GM06990 (cell line): ENCODE measurements around the gene TCF4.

Experiments
- DNase-seq: peaks from one replicate; pipeline ENCODE4 v3.0.0-alpha.2; 2011; ENCODE audit not compliant: insufficient read length; ENCODE audit errors: extremely low read depth
- H3K27me3 ChIP-seq: replicated peaks from 2 replicates; pipeline ENCODE4 v1.6.0; 2011; ENCODE audit warnings: low read length; ENCODE audit not compliant: control insufficient read depth, insufficient read depth
- H3K36me3 ChIP-seq: 2 replicates; pipeline ENCODE4 v1.5.1; 2011; ENCODE audit warnings: low read length; ENCODE audit not compliant: control insufficient read depth, insufficient read depth
- H3K4me3 ChIP-seq: replicated peaks from 2 replicates; pipeline ENCODE4 v1.5.1; 2011; ENCODE audit warnings: low read depth, mild to moderate bottlenecking, control low read depth, low read length
- TF ChIP-seq, protein P1 (sequence below): IDR thresholded peaks from 2 replicates; pipeline ENCODE4 v1.5.1; 2011; ENCODE audit warnings: low read length, control low read depth, mild to moderate bottlenecking, inconsistent platforms; ENCODE audit not compliant: insufficient read depth, poor library complexity, severe bottlenecking

Gene TCF4

DNA sequence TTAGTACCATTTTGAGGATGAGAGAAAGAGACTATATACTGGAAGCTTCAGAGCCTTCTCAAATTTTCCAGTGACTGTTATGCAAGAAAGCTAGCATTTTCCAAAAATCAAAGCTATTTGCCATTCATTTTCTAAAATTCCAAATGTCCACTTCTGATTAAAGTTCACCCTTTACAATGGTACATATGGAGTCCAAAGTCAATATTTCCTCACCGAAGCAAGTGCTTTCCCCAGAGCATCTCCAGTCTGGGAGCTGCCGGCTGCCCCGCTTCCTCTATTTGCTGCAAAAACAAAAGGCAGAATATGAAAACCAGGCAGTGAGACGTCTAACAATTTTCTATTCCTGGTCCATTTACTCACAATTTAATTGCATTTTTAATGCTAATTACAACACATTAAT lies 326.7 kb downstream of the TCF4 start:
- Histone ChIP-seq H3K27me3 (no peaks in the 10 kb centered on the region), H3K36me3 (peaks cover 20% of the 10 kb centered on the region), H3K4me3 (no peak overlapping the region)
- no peak for DNase-seq
- TF ChIP-seq, protein P1, sequence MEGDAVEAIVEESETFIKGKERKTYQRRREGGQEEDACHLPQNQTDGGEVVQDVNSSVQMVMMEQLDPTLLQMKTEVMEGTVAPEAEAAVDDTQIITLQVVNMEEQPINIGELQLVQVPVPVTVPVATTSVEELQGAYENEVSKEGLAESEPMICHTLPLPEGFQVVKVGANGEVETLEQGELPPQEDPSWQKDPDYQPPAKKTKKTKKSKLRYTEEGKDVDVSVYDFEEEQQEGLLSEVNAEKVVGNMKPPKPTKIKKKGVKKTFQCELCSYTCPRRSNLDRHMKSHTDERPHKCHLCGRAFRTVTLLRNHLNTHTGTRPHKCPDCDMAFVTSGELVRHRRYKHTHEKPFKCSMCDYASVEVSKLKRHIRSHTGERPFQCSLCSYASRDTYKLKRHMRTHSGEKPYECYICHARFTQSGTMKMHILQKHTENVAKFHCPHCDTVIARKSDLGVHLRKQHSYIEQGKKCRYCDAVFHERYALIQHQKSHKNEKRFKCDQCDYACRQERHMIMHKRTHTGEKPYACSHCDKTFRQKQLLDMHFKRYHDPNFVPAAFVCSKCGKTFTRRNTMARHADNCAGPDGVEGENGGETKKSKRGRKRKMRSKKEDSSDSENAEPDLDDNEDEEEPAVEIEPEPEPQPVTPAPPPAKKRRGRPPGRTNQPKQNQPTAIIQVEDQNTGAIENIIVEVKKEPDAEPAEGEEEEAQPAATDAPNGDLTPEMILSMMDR: no peak

DNA sequence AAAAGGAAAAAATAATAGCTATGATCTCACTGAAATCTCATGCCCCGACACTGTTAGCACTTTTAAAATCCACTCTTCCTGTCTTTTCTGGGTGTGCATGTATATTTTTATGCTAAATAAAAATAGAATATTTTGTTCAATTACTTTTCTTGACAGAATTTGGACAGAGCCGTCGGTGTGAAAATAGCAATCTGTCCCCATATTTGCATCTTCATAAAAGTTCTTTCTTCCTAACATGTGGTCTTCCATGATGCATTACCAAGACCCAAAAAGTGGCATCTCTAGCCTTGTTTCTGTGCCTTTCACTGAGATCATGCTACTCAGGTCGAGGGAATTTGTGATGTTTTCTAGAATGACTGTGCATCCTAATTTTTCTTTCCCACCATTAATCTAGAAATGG lies 329.9 kb downstream of the TCF4 start:
- Histone ChIP-seq H3K27me3 (no peaks in the 10 kb centered on the region), H3K4me3 (no peak overlapping the region), H3K36me3 (peaks cover 18% of the 10 kb centered on the region)
- no peak for DNase-seq
- TF ChIP-seq, protein P1: no peak

DNA sequence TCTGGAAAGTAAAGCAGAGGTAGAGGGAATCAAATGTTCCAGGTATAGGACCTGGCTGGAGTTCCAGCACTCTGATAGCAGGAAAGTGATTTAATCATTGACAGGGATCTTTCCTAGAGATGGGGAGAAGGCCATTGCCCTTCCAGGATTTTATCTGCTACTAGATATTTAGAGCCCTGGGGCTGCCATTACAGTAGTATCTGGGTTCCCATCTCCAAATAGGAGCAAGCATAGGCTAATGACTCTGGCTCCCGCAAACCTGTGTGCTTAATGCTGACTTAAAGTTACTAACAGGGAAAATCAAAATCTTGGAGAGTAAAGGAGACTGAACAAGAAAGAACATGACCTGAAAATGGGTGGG lies 331.1 kb downstream of the TCF4 start:
- H3K4me3 ChIP-seq: no peak overlapping the region
- H3K36me3 ChIP-seq: peaks cover 18% of the 10 kb centered on the region
- TF ChIP-seq, protein P1: no peak
- DNase-seq: no peak
- no peaks in the 10 kb centered on the region for H3K27me3 ChIP-seq

DNA sequence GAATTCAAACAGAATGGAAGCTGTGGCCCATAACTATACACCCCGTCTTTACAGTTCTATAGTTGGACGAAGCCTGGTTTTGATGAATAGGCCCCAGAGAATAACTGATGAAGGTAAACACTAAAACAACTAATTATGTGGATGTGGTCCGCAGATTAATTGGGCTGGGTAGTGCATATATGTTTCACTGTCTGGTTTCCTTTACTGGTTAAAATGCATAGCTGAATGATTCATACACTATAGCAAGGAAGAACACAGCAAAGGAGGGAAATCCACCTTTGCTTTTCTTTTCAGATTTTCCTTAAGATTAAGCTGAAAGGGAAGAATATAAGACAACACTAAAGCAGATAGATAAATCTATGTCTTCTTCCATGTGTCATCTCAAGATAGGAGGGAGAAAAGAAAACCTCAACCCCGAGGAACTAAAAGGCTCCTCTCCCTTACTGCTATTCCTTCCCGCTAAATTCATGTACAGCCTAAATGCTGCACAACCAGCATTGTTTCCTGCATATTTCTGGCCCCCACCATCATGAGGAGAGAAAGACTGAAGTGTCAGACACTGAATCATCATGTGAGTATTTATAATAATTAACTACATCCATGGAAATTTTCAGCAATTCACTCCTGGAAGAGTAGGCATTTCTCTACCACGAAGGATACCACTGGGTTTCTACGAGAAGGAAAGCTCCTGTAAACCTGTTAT lies 331.6 kb downstream of the TCF4 start:
- no peaks in the 10 kb centered on the region for H3K27me3 ChIP-seq
- TF ChIP-seq, protein P1: no peak
- H3K4me3 ChIP-seq: no peak overlapping the region
- H3K36me3 ChIP-seq: peaks cover 18% of the 10 kb centered on the region
- DNase-seq: no peak

DNA sequence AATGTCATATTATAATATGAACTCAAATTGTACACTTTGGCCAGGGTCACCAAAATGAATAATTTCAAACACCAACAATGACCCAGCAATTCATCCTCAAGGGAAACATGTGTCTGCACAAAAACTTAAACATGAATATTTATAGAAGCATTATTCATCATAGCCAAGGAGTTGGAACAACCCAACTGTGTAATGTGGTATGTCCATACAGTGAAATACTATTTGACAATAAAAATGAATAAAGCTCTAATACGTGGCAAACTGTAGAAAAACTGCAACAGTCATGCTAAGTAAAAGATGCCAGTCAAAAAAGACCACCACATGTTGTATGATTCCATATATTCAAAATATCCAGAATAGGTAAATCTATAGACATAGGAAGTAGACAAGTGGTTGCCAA lies 334.2 kb downstream of the TCF4 start:
- Histone ChIP-seq H3K36me3 (peaks cover 9% of the 10 kb centered on the region), H3K4me3 (no peak overlapping the region), H3K27me3 (no peaks in the 10 kb centered on the region)
- no peak for DNase-seq
- TF ChIP-seq, protein P1: no peak

DNA sequence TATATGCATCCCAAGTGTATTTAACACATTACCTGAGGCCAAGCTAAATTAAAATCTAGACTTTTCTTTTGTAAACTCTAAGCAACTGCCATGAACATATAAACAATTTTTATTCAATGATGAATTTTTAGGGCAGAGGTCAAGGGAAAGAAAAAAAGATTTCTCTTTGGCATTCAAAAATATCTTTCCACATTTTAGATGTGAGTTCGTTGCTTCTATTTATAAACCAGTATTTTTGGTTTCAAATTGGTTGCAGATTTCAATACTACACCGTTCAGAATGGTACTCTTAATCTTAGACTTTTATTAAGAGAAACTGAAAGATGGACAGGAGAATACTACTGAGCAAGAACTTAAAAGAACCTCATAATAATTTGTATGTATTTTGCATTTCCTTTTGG lies 335.1 kb downstream of the TCF4 start:
- H3K36me3 ChIP-seq: peaks cover 8% of the 10 kb centered on the region
- no peak for DNase-seq
- TF ChIP-seq, protein P1: no peak
- no peaks in the 10 kb centered on the region for H3K27me3 ChIP-seq
- peak overlapping the region; percentile 28; the same call in 1 of the 2 replicates for H3K4me3 ChIP-seq
